HepG2 (cell line): ENCODE results near the gene TTC31. TPM values are rescaled to one million over a fixed set of nuclear protein-coding genes. Genes with fewer than 3 reads are reported as not detected.

ENCODE experiments used
- ARNT ChIP-seq: fragments of 450-650 bp; IDR thresholded peaks from 2 replicates; pipeline ENCODE4 v1.6.1; 2017
- CBFB ChIP-seq: sonication (generic); formaldehyde crosslinking; IDR thresholded peaks from 2 replicates; pipeline ENCODE4 v1.4.0; 2020; ENCODE audit warnings: missing genetic modification reagents
- CHCHD3 ChIP-seq: sonication (generic); formaldehyde crosslinking; IDR thresholded peaks from 2 replicates; pipeline ENCODE4 v1.8.0; 2022; ENCODE audit warnings: mild to moderate bottlenecking, missing genetic modification reagents, moderate library complexity
- FIP1L1 ChIP-seq: fragments of 200-400 bp; formaldehyde crosslinking; IDR thresholded peaks from 2 replicates; pipeline ENCODE4 v1.6.1; 2018; ENCODE audit warnings: low read depth, mild to moderate bottlenecking, low read length, moderate library complexity, borderline replicate concordance; ENCODE audit not compliant: insufficient read depth
- FOXP1 ChIP-seq, 2 experiments: fragments of 450-650 bp in 1 of 2; IDR thresholded peaks; 2 replicates each; pipeline ENCODE4 v1.6.1; 2017 to 2018; ENCODE audit warnings: antibody characterized with exemption in 1 of 2
- MXD4 ChIP-seq: IDR thresholded peaks from 2 replicates; pipeline ENCODE4 v1.6.1; 2016; ENCODE audit warnings: mild to moderate bottlenecking, missing biosample characterization, missing genetic modification reagents
- NR2C2 ChIP-seq: sonication (generic); formaldehyde crosslinking; IDR thresholded peaks from 2 replicates; pipeline ENCODE4 v1.4.0; 2020; ENCODE audit warnings: missing genetic modification reagents, mild to moderate bottlenecking, moderate library complexity, borderline replicate concordance
- SAFB2 ChIP-seq: sonication (generic); formaldehyde crosslinking; IDR thresholded peaks from 2 replicates; pipeline ENCODE4 v1.5.1; 2020; ENCODE audit warnings: missing genetic modification reagents, low read depth, mild to moderate bottlenecking, borderline replicate concordance
- SNAI1 ChIP-seq: sonication (generic); formaldehyde crosslinking; IDR thresholded peaks from 2 replicates; pipeline ENCODE4 v1.5.0; 2020; ENCODE audit warnings: mild to moderate bottlenecking, missing genetic modification reagents, borderline replicate concordance
- XBP1 ChIP-seq: sonication (generic); formaldehyde crosslinking; IDR thresholded peaks from 2 replicates; pipeline ENCODE4 v1.5.0; 2020; ENCODE audit warnings: missing genetic modification reagents
- ZBTB46 ChIP-seq: sonication (generic); formaldehyde crosslinking; IDR thresholded peaks from 2 replicates; pipeline ENCODE4 v1.4.0; 2020; ENCODE audit warnings: mild to moderate bottlenecking, missing genetic modification reagents, borderline replicate concordance
- ZNF124 ChIP-seq: sonication (generic); formaldehyde crosslinking; IDR thresholded peaks from 2 replicates; pipeline ENCODE4 v1.4.0; 2020; ENCODE audit warnings: missing genetic modification reagents
- ZNF143 ChIP-seq: sonication (generic); formaldehyde crosslinking; IDR thresholded peaks from 2 replicates; pipeline ENCODE4 v1.4.0; 2020; ENCODE audit warnings: missing genetic modification reagents
- ZNF614 ChIP-seq: IDR thresholded peaks from 2 replicates; pipeline ENCODE4 v1.6.1; 2018; ENCODE audit warnings: missing biosample characterization, missing genetic modification reagents, inconsistent platforms, borderline replicate concordance
- ZNF883 ChIP-seq: sonication (generic); formaldehyde crosslinking; IDR thresholded peaks from 2 replicates; pipeline ENCODE4 v1.5.1; 2020; ENCODE audit warnings: mild to moderate bottlenecking, missing genetic modification reagents; ENCODE audit errors: not compliant biosample characterization
- polyA plus RNA-seq, 8 experiments: library from polyadenylated mRNA; depleted of rRNA in 3 of 8; stranded (reverse) in 7 of 8; unstranded in 1 of 8; fragments of >200 nt; fragmentation: Illumina TruSeq in 4 of 8; extraction: Trizol in 4 of 8; gene quantifications; 2 replicates each; pipeline versions ENCODE4 v1.2.1 to v1.2.3, GENCODE V29; 2011 to 2016; ENCODE audit warnings: low read depth in 4 of 8, missing spikeins in 1 of 8, mixed read lengths in 1 of 8; ENCODE audit not compliant: insufficient read depth in 1 of 8
- total RNA-seq, 5 experiments: library from RNA; depleted of rRNA; stranded (reverse); fragments of >200 nt; fragmentation: Illumina TruSeq; extraction: Trizol; gene quantifications; 2 replicates each; pipeline ENCODE4 v1.2.3, GENCODE V29; 2016; ENCODE audit warnings: low read depth in 1 of 5
- TF ChIP-seq, protein P1 (sequence below): sonication (generic); formaldehyde crosslinking; conservative IDR thresholded peaks from 2 replicates; pipeline ENCODE4 v1.8.0; 2022; ENCODE audit warnings: mild to moderate bottlenecking, moderate library complexity, missing genetic modification reagents
- TF ChIP-seq, protein P2 (sequence below): sonication (generic); formaldehyde crosslinking; IDR thresholded peaks from 2 replicates; pipeline ENCODE4 v1.8.1; 2023; ENCODE audit warnings: missing genetic modification reagents, mild to moderate bottlenecking, borderline replicate concordance
- TF ChIP-seq, protein P3 (sequence below): sonication (generic); formaldehyde crosslinking; conservative IDR thresholded peaks from 2 replicates; pipeline ENCODE4 v1.4.0; 2020; ENCODE audit warnings: mild to moderate bottlenecking, missing genetic modification reagents, moderate library complexity
- TF ChIP-seq, protein P4 (sequence below): sonication (generic); formaldehyde crosslinking; conservative IDR thresholded peaks from 2 replicates; pipeline ENCODE4 v1.8.0; 2022; ENCODE audit warnings: low read depth, missing genetic modification reagents

TTC31 gene
- total and polyA plus RNA-seq, 2 of the 13 experiments (the other 11 are each of a cell fraction or from before 2014, with no cell fraction given) = 28.3 to 39.5 TPM

GRCh38 chr2:74482801-74483674 lies at the start of gene TTC31, which contains the start of gene CCDC142 (continued):
- TF ChIP-seq MXD4 (CRISPR knock-in tag) = peak; percentile 74; the same call in 1 of the 2 replicates
- no peak for TF ChIP-seq FIP1L1
- TF ChIP-seq ZNF124 (CRISPR knock-in tag) = peak; percentile 46; the same call in 1 of the 2 replicates
- TF ChIP-seq, protein P1, sequence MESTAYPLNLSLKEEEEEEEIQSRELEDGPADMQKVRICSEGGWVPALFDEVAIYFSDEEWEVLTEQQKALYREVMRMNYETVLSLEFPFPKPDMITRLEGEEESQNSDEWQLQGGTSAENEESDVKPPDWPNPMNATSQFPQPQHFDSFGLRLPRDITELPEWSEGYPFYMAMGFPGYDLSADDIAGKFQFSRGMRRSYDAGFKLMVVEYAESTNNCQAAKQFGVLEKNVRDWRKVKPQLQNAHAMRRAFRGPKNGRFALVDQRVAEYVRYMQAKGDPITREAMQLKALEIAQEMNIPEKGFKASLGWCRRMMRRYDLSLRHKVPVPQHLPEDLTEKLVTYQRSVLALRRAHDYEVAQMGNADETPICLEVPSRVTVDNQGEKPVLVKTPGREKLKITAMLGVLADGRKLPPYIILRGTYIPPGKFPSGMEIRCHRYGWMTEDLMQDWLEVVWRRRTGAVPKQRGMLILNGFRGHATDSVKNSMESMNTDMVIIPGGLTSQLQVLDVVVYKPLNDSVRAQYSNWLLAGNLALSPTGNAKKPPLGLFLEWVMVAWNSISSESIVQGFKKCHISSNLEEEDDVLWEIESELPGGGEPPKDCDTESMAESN (CRISPR knock-in tag) = peak; percentile 68
- TF ChIP-seq ZNF614 (CRISPR knock-in tag) = no peak; the same call in 1 of the 2 replicates
- 0 out of 2 replicates have a peak, but pooled peaks have one; percentile 44 for TF ChIP-seq CBFB (CRISPR knock-in tag)
- TF ChIP-seq, protein P2, sequence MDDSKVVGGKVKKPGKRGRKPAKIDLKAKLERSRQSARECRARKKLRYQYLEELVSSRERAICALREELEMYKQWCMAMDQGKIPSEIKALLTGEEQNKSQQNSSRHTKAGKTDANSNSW (CRISPR knock-in tag) = peak; percentile 44; the same call in 1 of the 2 replicates
- TF ChIP-seq, protein P3, sequence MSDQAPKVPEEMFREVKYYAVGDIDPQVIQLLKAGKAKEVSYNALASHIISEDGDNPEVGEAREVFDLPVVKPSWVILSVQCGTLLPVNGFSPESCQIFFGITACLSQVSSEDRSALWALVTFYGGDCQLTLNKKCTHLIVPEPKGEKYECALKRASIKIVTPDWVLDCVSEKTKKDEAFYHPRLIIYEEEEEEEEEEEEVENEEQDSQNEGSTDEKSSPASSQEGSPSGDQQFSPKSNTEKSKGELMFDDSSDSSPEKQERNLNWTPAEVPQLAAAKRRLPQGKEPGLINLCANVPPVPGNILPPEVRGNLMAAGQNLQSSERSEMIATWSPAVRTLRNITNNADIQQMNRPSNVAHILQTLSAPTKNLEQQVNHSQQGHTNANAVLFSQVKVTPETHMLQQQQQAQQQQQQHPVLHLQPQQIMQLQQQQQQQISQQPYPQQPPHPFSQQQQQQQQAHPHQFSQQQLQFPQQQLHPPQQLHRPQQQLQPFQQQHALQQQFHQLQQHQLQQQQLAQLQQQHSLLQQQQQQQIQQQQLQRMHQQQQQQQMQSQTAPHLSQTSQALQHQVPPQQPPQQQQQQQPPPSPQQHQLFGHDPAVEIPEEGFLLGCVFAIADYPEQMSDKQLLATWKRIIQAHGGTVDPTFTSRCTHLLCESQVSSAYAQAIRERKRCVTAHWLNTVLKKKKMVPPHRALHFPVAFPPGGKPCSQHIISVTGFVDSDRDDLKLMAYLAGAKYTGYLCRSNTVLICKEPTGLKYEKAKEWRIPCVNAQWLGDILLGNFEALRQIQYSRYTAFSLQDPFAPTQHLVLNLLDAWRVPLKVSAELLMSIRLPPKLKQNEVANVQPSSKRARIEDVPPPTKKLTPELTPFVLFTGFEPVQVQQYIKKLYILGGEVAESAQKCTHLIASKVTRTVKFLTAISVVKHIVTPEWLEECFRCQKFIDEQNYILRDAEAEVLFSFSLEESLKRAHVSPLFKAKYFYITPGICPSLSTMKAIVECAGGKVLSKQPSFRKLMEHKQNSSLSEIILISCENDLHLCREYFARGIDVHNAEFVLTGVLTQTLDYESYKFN (CRISPR knock-in tag) = peak; percentile 64
- no peak; the same call in 1 of the 2 replicates for TF ChIP-seq ZBTB46 (CRISPR knock-in tag)
- TF ChIP-seq, protein P4, sequence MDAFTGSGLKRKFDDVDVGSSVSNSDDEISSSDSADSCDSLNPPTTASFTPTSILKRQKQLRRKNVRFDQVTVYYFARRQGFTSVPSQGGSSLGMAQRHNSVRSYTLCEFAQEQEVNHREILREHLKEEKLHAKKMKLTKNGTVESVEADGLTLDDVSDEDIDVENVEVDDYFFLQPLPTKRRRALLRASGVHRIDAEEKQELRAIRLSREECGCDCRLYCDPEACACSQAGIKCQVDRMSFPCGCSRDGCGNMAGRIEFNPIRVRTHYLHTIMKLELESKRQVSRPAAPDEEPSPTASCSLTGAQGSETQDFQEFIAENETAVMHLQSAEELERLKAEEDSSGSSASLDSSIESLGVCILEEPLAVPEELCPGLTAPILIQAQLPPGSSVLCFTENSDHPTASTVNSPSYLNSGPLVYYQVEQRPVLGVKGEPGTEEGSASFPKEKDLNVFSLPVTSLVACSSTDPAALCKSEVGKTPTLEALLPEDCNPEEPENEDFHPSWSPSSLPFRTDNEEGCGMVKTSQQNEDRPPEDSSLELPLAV (CRISPR knock-in tag) = no peak
- TF ChIP-seq SAFB2 (CRISPR knock-in tag) = peak; percentile 21
- no peak for TF ChIP-seq ARNT
- TF ChIP-seq ZNF143 (CRISPR knock-in tag) = peak; percentile 86
- no peak for TF ChIP-seq XBP1 (CRISPR knock-in tag)
- peak; percentile 96 for TF ChIP-seq SNAI1 (CRISPR knock-in tag)
- peak; percentile 81 for TF ChIP-seq ZNF883 (CRISPR knock-in tag)
- TF ChIP-seq FOXP1 (IDR thresholded peaks at IDR 0.05) = no peak
- TF ChIP-seq FOXP1 (CRISPR knock-in tag; IDR thresholded peaks at IDR 0.05) = 0 out of 2 replicates have a peak, but pooled peaks have one; percentile 4
- peak; percentile 100 for TF ChIP-seq NR2C2
- TF ChIP-seq CHCHD3 = no peak
